Neural crest cell (in vitro differentiated cells): ENCODE results near the gene SCML1. TPM values are rescaled to one million over a fixed set of nuclear protein-coding genes. Genes with fewer than 3 reads are reported as not detected.
A peak's percentile ranks its signal among the peaks of the same experiment; 100 is the strongest.

ENCODE experiments used
- DNase-seq: peaks from one replicate; pipeline ENCODE4 v3.0.0; 2021; ENCODE audit warnings: low read depth, mixed read lengths, low spot score
- H3K27ac Mint-ChIP-seq: one replicate; pipeline ENCODE4 v1.8.0; 2021; ENCODE audit warnings: mild to moderate bottlenecking, mixed read lengths; ENCODE audit not compliant: unreplicated experiment
- H3K27me3 Mint-ChIP-seq: 2 replicates; pipeline ENCODE4 v1.8.0; 2021; ENCODE audit warnings: low read depth, mild to moderate bottlenecking, mixed read lengths
- H3K36me3 Mint-ChIP-seq: 2 replicates; pipeline ENCODE4 v1.8.0; 2021; ENCODE audit warnings: low read depth, mild to moderate bottlenecking, mixed read lengths
- H3K4me1 Mint-ChIP-seq: 2 replicates; pipeline ENCODE4 v1.8.0; 2021; ENCODE audit warnings: mixed read lengths
- H3K4me3 Mint-ChIP-seq: one replicate; pipeline ENCODE4 v1.8.0; 2021; ENCODE audit warnings: mild to moderate bottlenecking, mixed read lengths
- H3K9me3 Mint-ChIP-seq: 2 replicates; pipeline ENCODE4 v1.8.0; 2021; ENCODE audit warnings: mixed read lengths
- total RNA-seq: library from RNA; stranded (reverse); gene quantifications from 2 replicates; pipeline ENCODE4 v1.2.1, GENCODE V29; 2021
- TF ChIP-seq, protein P1 (sequence below): fragments of 200-600 bp; sonication (generic); conservative IDR thresholded peaks from 2 replicates; pipeline ENCODE4 v1.5.0; 2021; ENCODE audit warnings: antibody characterized with exemption, mild to moderate bottlenecking

The SCML1 gene
- total RNA-seq, 1 donor from 2014 or later: 17.1 TPM

DNA sequence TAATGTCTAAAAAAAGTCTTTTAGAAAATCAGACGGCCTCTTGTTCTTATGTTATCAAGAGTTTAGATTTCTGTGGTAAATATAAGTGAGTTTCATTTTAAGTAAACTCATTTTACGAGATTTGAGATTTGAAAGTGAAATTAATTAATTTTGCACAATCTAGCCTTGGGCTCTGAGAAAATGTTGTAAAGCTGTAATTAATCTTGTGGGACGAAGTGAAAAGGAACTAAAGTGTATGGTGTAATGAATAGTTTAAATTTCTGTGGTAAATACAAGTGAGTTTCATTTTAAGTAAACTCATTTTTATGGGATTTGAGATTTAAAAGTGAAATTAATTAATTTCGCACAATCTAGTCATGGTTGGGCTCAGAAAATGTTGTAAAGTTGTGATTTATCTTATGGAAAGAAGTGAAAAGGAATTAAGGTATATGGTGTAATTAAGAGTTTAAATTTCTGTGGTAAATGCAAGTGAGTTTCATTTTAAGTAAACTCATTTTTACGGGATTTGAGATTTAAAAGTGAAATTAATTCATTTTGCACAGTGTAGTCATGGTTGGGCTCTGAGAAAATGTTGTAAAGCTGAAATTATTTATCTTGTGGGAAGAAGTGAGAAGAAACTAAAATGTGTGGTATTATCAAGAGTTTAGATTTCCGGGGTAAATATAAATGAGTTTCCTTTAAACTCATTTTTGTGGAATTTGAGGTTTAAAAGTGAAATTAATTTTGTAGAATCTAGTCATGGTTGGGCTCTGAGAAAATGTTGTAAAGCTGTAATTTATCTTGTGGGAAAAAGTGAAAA lies 1.6 kb downstream of the SCML1 start:
- H3K9me3 Mint-ChIP-seq: no peaks in the 10 kb centered on the region

DNA sequence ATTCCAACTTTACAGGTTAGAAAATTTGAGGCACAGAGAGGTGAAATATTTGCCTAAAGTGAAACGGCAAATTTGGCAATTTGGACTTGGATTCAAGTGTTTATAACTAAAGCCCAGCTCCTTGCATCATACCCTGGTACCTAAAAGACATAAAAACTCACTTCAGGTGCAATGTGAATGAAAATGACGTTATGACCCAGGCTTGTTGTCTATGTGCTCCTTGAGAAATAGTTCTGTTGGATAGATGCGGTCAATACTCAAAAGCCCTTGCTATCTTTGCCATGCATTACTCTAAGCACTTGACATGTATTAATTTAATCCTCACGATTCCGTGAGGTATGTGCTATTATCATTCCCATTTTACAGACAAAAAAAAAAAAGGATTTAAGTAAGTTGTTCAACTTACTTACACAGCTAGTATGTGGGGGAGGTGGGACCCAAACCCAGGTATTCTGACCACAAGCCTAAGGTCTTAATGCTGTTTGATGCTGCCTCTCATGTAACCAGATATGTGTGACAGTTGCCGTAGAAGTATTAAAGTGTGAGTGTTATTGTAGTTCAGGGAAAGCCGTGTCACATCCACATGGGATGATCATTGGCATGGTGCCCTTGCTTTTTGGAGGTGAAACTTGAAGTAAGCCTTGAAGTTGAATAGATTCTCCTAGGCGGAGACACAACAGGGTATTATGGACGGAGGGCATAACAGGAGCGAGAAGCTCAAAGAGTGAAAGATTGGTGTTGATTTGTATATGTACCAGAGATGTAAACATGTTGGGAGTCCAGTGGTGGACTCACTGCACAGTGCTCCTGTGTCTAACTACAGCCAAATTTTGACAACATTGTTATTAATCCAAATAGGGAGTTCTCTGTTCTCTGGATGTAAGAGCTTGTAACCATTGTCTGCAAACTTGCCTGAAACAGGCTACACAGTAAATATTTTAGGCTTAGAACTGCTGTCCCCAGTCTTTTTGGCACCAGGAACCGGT lies 3.1 kb downstream of the SCML1 start:
- H3K4me3 Mint-ChIP-seq: no peak overlapping the region
- no peak overlapping the region for H3K27ac Mint-ChIP-seq
- peaks cover 16% of the 10 kb centered on the region for H3K4me1 Mint-ChIP-seq
- H3K9me3 Mint-ChIP-seq: no peaks in the 10 kb centered on the region
- no peaks in the 10 kb centered on the region for H3K27me3 Mint-ChIP-seq
- no peak for DNase-seq
- TF ChIP-seq, protein P1, sequence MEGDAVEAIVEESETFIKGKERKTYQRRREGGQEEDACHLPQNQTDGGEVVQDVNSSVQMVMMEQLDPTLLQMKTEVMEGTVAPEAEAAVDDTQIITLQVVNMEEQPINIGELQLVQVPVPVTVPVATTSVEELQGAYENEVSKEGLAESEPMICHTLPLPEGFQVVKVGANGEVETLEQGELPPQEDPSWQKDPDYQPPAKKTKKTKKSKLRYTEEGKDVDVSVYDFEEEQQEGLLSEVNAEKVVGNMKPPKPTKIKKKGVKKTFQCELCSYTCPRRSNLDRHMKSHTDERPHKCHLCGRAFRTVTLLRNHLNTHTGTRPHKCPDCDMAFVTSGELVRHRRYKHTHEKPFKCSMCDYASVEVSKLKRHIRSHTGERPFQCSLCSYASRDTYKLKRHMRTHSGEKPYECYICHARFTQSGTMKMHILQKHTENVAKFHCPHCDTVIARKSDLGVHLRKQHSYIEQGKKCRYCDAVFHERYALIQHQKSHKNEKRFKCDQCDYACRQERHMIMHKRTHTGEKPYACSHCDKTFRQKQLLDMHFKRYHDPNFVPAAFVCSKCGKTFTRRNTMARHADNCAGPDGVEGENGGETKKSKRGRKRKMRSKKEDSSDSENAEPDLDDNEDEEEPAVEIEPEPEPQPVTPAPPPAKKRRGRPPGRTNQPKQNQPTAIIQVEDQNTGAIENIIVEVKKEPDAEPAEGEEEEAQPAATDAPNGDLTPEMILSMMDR: no peak
- H3K36me3 Mint-ChIP-seq: no peaks in the 10 kb centered on the region

More for the DNA sequence above, 1.6 kb downstream of the SCML1 start:
- H3K27me3 Mint-ChIP-seq: no peaks in the 10 kb centered on the region
- peak overlapping the region; percentile 88 for H3K4me3 Mint-ChIP-seq
- no peaks in the 10 kb centered on the region for H3K36me3 Mint-ChIP-seq
- DNase-seq: no peak
- peaks cover 24% of the 10 kb centered on the region for H3K4me1 Mint-ChIP-seq
- TF ChIP-seq, protein P1: no peak
- H3K27ac Mint-ChIP-seq: no peak overlapping the region

DNA sequence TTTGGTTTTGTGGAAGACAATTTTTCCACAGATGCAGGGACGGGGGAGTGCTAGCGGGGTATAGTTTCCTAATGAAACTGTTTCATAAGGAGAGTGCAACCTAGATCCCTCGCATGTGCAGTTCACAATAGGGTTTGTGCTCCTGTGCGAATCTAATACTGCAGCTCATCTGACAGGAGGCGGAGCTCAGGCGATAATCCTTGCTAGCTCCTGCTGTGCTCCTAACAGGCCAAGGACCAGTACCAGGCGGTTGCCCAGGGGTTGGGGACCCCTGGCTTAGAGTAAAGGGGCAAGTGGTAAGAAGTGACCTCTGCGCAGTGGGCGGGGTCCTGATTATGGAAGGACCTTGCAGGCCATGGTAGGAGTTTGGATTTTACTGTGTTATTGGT lies 3.8 kb downstream of the SCML1 start:
- Mint-ChIP-seq H3K27me3 (no peaks in the 10 kb centered on the region), H3K4me1 (peaks cover 14% of the 10 kb centered on the region), H3K9me3 (no peaks in the 10 kb centered on the region), H3K4me3 (no peak overlapping the region), H3K36me3 (no peaks in the 10 kb centered on the region), H3K27ac (no peak overlapping the region)
- TF ChIP-seq, protein P1: no peak
- no peak for DNase-seq

DNA sequence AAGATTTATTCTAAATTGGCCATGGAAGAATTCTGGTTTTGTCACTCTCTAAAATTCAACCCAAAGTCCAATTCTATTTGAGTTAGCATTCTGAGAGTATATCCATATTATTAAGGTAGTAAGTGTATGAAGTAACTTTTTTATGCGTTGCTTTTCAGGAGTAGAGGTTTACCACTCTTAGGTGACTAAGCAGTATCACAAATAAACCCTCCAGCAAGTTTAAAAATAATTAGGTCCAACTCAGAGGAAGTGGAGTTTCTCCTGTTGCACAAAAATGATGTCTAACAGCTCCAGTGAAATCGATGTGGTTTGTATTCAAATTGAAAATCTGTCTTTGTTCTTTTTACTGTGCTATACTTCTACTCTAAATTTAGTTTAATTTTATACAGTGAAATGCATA lies 6.6 kb downstream of the SCML1 start:
- DNase-seq: no peak
- Mint-ChIP-seq H3K27ac (no peak overlapping the region), H3K9me3 (no peaks in the 10 kb centered on the region), H3K4me3 (no peak overlapping the region), H3K36me3 (no peaks in the 10 kb centered on the region), H3K4me1 (peaks cover 9% of the 10 kb centered on the region), H3K27me3 (peaks cover 2% of the 10 kb centered on the region)
- TF ChIP-seq, protein P1: no peak

DNA sequence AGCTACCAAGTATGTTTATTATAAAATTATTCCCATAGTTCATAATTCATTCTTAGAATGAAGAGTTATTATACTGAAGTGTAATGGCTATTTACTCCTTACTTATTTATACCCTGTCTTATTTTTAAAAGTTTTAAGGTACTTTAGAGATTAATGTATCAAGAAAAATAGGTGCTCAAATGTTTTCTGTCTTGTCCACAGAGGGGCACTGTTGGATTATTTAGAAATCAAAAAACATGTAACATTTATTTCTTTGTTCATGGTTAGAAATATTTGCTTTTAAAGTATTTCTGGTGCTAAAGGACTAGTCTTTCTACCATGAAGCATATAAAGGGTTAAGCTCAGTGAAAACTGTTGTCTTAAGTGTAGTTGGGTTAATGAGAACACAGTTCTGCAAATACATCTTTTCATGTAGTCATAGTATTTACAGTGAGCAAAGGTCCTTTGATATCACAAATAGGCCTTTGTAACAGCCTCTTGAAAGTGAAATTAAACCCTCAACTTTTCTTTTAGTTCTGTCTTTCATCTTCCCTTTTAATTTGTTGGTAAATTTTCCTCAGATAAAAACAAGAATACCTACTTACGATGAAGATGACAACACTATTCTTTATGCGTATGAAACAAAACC lies 7.7 kb downstream of the SCML1 start:
- no peaks in the 10 kb centered on the region for H3K36me3 Mint-ChIP-seq
- H3K4me3 Mint-ChIP-seq: no peak overlapping the region
- H3K27me3 Mint-ChIP-seq: peaks cover 5% of the 10 kb centered on the region
- peaks cover 8% of the 10 kb centered on the region for H3K4me1 Mint-ChIP-seq
- TF ChIP-seq, protein P1: peak; percentile 67
- no peaks in the 10 kb centered on the region for H3K9me3 Mint-ChIP-seq
- H3K27ac Mint-ChIP-seq: no peak overlapping the region
- no peak for DNase-seq
